ENCODE results near the gene TNFSF18.

Gene TNFSF18

DNA sequence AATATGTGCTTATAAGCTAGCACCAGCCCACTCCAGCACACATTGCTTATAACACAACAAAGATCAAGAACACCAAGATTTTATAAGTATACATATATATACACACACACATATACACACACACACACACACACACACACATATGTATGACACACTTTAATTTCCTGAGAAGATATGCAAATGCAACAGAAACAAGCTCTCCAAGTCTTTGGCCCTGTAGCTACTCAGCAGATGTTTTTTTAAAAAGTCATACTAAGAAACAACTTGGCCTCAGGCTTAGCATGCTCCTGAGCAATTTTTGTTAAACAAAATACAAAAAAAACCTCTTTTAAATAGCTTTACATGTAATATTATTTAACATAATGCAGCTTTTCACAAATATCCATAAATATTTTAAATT, 11.1 kb downstream of the TNFSF18 start:
- no peak for DNase-seq (ENCODE audit: low spot score)

DNA sequence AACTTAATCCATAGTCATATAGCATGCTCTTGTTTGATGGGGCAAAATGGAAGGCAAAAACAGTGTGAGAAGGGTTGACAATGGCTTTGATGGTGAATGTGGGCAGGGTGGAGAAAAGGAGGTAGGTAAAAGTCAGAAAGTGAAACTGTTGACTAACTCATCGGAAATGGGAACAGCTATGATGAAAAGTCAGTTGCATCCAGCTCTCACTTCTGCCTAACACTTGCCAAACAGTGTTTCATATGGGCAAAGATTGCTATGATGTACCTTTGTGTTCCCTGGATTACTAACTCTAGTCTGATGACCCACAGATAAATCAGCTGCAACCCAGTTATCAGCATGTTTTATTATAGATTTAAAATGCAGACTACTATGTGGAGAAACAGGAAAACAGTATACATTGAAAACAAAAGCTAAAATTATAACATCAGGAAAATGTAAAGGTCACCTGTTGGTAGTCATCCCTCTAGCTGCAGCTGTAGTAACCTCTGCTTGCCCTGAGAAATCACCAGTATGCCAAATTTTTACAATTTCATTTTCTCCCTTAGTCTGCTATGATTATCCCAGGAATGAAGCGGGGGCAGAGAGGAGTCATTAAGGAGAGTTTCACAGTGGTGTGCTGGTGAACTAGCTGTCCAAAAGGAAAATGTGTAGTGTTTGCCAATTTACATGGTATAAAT, 11.7 kb downstream of the TNFSF18 start:
- DNase-seq (ENCODE audit: low spot score) = no peak

GRCh38 chr1:173024543-173024942, 26.2 kb downstream of the TNFSF18 start:
- DNase-seq (ENCODE audit: low spot score) = no peak

DNA sequence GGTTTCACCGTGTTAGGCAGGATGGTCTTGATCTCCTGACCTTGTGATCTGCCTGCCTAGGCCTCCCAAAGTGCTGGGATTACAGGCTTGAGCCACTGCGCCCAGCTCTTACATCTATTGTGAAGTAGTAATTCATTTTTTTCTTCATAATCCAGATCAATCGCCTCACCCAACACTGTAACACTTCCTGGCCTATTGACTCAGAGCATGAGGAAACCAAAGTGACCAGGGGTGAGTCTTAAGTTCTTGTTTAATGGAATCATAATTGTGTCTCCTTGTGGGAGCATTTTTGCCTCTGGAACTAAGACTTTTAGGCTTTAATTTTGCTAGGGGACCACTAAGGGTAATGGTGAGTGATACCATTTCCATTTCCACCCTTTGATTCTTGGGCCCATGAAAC, 27.4 kb downstream of the TNFSF18 start:
- no peak for DNase-seq (ENCODE audit: low spot score)

GRCh38 chr1:173020138-173020750, 30.5 kb downstream of the TNFSF18 start:
- no peak for DNase-seq (ENCODE audit: low spot score)

GRCh38 chr1:173017792-173018191, 32.9 kb downstream of the TNFSF18 start:
- DNase-seq (ENCODE audit: low spot score) = no peak

GRCh38 chr1:173016419-173016818, 34.3 kb downstream of the TNFSF18 start:
- no peak for DNase-seq (ENCODE audit: low spot score)

- DNase-seq (ENCODE audit: low spot score) = no peak
Observed at GRCh38 chr1:173015629-173016028, 35.1 kb downstream of the TNFSF18 start.

DNA sequence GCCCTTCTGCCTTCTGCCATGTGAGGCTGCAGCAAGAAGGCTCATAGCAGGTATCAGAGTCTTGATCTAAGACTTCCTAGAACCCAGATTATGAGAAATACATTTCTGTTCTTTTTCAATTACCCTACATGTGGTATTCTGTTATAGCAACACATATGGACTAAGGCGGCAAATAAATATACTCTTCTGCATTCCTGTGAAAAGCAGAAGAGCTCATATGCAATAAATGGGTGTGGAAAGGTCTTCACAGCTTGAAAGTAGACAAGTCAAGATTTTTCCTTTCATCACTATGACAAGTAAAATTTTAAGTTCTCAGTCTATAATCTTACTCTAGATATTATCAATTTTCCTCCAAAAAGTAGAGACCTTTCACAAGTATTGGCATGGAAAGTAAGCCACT, 36.6 kb downstream of the TNFSF18 start:
- no peak for DNase-seq (ENCODE audit: low spot score)

DNA sequence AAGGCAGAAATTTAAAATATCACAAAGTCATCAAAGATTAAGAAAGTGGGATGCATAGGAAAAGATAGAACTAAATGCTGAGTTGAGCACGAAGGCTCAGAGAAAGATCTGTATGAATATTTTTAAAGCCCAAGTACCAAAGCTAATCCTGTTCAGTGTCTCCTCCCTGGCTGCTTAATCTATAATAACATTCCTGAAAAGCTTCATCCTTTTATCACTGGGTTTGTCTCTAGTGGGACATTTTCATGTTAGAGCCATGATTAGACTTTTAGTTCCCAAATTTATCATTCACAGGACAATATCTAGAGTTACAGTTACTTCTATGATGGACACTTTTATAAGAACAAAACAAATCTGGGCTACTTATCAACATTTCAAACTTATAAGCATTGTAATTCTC, 38.6 kb downstream of the TNFSF18 start:
- no peak for DNase-seq (ENCODE audit: low spot score)

- no peak for DNase-seq (ENCODE audit: low spot score)
Observed at GRCh38 chr1:173009597-173009996, 41.1 kb downstream of the TNFSF18 start.

DNA sequence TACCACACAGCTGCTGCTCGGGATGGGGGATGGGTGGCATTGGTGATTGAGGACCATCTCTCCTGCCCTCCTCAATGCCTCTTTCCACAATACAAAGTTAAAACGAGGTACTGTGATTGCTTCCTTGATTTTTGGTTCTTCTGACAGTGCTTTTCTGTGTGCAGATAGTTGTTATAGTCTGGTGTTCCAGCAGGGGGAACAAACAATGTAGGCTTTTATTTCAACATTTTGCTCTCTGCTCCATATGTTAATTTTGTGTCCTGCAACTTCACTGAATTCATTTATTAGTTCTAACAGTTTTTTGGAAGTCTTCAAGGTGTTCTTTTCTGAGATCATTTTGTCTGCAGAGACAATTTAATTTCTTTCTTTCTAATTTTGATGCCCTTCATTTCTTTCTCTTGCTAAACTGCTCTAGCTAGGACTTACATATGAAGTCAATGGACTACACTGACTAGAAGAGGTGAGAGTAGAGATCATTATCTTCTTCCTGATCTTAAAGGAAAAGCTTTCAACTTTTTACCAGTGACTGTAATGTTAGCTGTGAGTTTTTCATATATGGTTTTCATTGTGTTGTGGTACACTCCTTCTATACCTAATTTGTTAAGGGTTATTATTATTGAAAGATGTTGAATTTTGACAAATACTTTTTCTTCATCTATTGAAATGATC, 45.4 kb downstream of the TNFSF18 start:
- no peak for DNase-seq (ENCODE audit: low spot score)

GRCh38 chr1:173002891-173003838, 47.6 kb downstream of the TNFSF18 start:
- DNase-seq (ENCODE audit: low spot score) = no peak

GRCh38 chr1:172999349-172999748, 51.4 kb downstream of the TNFSF18 start:
- no peak for DNase-seq (ENCODE audit: low spot score)

DNA sequence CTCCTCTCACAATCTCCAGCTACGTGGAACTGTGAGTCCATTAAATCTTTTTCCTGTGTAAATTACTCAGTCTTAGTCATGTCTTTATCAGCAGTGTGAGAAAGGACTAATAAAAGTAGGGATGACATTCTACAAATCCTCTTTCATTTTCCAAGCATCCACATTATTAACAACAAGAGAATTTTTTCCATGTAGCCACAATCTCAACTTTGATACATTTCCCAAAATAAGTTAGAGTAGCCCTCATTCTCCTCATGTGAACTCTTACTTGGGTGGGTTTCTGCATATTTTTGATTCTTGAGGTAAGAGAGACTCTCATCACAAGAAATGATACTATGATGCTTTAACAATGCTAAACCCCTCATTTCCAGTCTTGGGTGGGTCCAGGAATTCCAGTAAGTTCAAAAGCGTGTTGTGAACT, 52.8 kb downstream of the TNFSF18 start:
- no peak for DNase-seq (ENCODE audit: low spot score)

DNA sequence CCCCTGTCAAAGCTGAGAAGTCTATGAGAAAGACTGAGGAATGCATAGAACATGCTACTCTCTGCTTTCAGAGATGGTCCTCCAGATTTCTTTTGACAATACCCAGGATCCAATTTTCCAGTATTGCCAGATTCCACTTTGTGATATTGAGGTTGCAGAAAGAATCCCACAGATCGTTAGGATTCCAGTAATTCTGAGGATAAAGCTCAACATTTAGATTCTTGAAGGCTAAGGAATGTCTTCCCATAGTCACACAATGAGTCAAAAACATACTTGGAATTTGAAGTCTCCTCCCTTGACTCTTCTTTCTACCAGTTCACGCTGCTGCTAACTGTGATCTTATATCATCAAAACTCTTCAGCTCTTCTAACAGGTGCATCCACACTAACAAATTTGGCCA, 57.1 kb downstream of the TNFSF18 start:
- no peak for DNase-seq (ENCODE audit: low spot score)

DNA sequence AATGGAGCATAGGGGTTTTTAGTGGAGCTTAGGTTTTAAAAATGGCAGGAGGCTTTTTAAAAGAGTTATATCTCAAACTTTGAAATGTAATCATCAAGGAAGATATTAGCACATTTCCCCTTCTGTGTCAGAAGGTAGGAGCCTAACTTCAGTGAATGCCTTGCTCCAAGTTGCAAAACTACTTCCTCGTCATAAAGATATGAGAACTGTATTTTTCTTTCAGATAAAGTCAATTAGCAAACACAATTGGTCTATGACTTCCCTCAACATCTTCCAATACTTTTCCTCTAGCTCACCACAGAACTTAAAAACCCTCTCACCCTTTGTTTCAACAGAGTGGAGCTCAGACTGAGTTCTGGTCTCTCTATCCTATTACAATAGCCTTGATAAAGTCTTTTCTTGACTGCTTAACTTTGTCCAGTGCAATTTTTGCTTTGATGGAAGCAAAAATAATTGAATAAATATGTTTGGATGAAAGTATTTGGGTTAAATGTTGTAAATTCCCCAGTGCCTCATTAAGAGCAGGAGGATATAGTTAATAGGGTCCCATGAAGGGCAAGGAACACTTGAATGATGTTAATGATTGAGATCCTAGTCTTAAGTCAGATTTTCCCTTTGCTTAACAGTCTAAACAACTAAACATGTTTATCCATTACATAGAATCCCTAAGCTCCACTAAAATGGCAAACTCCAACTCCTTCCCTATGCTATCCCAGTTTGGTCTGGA, 58.9 kb downstream of the TNFSF18 start:
- DNase-seq (ENCODE audit: low spot score) = no peak

- no peak for DNase-seq (ENCODE audit: low spot score)
Observed at GRCh38 chr1:172990598-172991215, 60.0 kb downstream of the TNFSF18 start.

All from SK-N-DZ (cell line).